HG03280 (cell line): Measurements from ENCODE around the gene SPINK5.
"Not testable (repeated sequence)": the region's sequence is repeated elsewhere in the genome, so short reads cannot be mapped to it uniquely, and the experiment has no call there.

Source experiments
- ATAC-seq: cut with Tn5 transposase; IDR thresholded peaks from one replicate; pipeline ENCODE4 v1.9.1; 2021; ENCODE audit warnings: mild to moderate bottlenecking, moderate library complexity; ENCODE audit not compliant: unreplicated experiment

Gene SPINK5

GRCh38 chr5:148063861-148064260 lies at the start of gene SPINK5:
Gene SPINK5 (plus strand): TSS chr5:148063980. CDS start chr5:148064045, 65 bp downstream.
- no peak for ATAC-seq

DNA sequence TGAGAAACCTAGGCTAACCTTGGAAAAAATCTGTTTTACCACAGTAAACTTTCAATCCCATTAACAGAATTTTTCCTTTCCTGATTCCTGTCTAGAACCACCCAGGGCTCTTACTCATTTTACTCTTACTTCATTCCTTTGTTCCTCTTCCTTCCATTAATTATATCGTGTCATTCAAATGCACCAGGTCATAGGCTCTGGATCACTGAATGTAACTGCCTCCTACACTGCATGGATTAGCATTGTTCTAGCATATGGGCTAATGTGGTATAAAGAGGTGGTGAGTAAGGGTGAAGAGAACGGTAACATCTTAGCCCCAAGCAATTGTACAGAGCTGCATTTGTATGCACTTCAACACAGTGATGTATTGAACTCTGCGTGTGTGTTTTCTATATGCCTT lies 49.5 kb upstream of the SPINK5 start:
- no peak for ATAC-seq

DNA sequence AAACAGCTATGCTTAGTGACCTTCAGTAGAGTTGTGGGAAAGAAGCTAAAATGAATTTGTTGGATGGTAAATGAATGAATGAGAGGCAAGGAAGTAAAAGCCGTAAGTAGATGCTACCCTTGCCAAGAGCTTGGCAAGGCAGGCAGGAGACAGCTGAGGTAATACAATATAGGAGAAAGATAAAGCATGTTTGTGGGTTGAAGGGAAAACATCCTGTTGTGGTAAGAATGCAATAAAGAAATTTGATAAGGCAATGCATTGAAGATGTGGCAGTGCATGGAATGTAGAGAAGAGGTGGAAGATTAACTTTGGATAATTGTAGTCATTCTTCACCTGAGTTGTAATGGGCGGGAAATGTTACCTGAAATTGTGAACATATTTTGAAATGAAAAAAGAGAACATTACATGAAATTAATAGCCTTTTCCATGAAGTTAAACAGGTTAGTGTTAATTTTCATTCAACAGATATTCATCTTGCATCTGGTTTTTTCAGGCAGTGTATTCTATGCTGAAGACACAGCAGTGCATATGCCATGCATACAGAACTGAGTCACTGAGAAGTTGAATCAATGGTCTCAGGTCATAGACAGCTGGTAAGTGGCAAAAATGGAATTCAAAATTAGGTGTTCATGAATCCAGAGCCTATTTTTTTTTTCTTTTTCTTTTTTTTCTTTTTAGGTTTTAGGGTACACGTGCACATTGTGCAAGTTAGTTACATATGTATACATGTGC lies 43.4 kb upstream of the SPINK5 start:
- no peak for ATAC-seq

DNA sequence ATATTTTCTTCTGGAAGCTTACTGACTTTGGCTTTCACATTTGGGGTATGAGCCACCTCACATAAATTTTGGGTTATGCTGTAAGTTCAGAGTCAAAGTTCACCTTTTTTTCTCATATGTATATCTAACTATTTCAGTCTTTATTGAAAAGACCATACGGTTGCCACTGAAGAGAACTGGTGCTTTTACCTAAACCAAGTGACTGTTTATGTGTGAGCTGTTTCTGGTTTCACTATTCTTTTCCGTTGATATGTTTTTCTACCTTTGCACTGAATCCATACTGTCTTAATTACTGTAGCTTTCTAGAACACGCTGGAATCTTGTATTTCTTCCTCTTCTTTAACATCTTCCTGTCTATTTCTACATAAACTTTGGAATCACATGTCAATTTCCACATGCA lies 36.3 kb upstream of the SPINK5 start:
- no peak for ATAC-seq

GRCh38 chr5:148029131-148029530 lies 34.6 kb upstream of the SPINK5 start:
- no peak for ATAC-seq

DNA sequence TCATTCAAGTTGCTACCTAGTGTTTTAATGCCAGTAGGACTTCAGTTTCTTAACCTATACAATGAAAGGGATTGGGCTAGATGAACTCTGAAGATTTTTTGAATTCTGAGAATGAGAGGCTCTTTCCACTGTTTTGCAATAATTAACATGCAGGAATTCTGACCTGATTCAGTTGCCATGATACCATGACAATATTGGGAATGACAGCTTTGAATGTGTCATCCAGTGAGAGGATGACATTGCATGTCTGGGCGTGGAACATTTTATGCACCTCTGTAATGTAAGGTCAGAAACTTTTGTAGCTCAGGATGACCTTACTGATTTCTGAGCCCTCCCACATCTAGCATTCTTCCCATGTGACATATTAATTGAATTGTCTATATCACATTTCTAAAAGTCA lies 30.6 kb upstream of the SPINK5 start:
- no peak for ATAC-seq

- no peak for ATAC-seq
These were observed 28.1 kb upstream of the SPINK5 start for GRCh38 chr5:148035676-148036075.

- no peak for ATAC-seq
These were observed 20.9 kb upstream of the SPINK5 start for GRCh38 chr5:148042881-148043280.

- ATAC-seq: no peak
These were observed 20.1 kb upstream of the SPINK5 start for GRCh38 chr5:148043705-148044104.

DNA sequence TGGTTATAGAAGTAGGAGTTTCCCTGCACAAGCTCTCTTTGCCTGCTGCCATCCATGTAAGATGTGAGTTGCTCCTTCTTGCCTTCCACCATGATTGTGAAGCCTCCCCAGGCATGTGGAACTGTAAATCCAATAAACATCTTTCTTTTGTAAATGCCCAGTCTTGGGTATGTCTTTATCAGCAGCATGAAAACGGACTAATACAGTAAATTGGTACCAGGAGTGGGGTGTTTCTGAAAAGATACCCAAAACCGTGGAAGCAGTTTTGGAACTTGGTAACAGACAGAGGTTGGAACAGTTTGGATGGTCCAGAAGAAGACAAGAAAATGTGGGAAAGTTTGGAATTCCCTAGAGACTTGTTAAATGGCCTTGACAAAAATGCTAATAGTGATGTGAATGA lies 8.6 kb upstream of the SPINK5 start:
- ATAC-seq: not testable (repeated sequence)

DNA sequence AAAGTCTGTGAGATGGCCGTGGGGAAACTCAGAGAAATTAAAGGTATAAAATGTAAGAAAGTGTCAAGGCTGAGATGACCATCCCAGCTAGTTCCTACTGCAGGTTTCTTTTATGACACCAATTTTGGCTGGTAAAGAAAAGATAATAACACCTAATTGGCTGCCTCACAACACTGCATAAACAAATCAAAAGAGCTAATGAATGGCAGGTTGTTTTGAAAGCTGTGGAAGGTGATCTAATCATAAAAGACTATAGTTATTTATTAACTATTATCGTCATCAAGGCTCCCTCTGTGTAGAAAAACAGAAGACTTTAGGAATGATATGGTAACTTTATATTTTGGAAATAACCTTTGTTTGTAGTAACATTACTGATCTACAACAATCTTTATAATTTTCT lies 3.5 kb upstream of the SPINK5 start:
- ATAC-seq: no peak

- no peak for ATAC-seq
These were observed 2.9 kb upstream of the SPINK5 start for GRCh38 chr5:148060881-148061280.

DNA sequence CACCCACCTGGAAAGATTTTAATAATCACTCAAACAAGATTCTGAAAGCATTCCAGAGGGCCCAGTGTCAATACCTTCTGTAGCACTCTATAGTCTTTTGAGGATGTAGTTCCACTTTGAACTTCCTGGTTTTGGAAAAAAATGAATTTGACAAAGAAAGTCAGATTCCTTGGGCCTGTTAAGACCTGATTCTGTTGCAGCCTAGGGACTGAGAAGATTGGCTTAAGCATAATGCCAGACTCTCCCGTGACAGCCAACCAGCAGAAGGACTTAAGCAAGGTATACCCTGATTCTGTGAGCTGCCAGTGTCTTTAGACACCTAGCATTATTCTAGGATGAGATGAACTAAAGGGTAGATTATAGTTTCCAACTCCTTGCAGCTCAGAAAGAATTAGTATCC lies 6.8 kb downstream of the SPINK5 start:
- ATAC-seq: no peak

- no peak for ATAC-seq
These were observed 8.4 kb downstream of the SPINK5 start for GRCh38 chr5:148072207-148072606.

DNA sequence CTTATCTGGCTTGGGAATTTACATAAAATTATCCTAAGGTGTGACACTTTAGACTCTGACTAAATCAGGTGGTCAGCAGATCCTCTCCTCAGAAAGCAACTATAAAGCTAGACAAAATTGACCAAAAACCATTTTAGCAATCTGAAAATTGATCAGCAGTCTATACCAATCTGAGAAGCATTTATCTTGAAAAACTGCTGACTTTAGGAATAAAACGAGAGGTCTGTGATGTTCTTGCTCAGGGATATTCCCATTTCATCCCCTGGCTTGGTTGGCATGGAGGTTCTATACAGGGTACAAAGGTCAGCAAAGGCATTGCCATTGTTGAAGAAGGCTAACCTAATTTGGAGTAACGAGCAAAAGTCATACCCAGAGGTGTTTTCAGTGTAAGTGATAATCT lies 11.7 kb downstream of the SPINK5 start:
- ATAC-seq: no peak

- ATAC-seq: no peak
These were observed 19.4 kb downstream of the SPINK5 start for GRCh38 chr5:148083203-148083602.

- no peak for ATAC-seq
These were observed 20.5 kb downstream of the SPINK5 start for GRCh38 chr5:148084269-148084668.

DNA sequence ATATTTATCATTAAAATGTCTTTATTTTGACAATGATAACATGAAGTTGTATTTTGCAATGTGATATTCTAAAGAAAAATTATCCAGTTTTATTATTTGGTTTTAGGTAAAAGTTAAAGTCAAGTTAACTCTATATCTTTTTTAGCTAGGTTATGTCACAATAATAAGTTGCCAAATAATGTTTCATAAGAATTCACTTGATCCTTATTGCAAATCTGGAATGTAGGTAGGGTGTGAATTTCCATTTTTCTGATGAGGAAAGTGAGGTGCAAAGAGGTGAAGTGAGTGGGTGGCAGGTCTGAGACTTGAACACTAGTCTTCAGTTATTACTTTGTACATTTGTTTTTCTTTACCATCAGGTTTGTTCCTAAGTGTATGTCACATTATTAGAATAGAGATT lies 21.5 kb downstream of the SPINK5 start:
- ATAC-seq: no peak

DNA sequence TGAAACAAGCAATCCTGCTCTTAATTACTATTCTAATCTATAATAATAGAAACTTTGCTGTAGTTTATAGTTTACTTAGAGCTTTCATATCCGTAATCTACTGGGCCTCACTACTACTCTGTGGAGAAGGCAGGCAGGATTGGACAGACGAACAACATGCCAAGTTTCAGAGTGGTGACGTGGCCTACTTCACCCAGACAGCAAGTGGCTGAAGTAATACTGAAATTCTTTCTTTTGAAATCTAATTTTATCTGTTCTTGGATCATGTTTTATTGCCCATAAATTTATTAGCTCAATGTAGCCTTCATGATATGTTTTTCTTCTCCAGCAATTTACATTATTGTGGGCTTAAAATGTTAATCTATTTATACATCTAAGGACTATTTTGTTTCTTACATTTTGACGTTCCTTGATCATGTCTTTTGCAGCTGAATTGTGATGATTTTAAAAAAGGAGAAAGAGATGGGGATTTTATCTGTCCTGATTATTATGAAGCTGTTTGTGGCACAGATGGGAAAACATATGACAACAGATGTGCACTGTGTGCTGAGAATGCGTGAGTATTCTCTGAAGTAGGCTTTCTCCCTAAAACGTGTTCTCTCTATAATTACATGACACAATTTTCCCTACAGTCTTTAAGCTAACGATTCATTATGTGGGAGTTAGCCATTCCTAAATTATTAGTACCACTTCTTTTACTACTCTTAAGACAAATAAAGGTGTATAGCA lies 22.4 kb downstream of the SPINK5 start:
- no peak for ATAC-seq

DNA sequence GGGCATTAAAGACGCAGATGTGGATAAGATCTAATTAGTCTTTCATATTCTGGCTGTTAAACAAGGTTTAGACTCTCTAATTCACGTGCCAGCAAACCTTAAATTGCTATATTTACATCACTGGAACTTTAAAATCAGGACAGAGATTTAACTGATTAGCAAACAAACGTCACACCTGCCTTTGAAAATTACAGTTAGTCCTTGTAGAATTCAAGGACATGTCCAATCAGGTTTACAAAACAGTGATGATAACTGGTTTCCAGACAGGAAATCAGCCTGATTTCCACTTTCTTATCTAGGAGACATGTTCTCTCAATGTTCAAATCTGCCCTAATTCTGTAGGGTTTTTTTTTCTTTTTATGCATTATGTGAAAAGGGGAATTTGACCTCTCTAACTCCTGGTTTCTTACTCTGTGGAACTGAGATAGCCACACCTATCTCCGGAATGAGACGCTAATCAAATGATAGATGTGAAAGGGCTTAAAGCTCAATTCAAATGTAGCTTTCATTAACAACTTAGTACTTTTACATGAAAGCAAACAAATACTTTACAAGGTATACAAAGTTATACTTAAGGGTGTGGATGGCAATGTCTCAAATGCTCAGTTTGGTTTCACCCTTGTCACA lies 26.5 kb downstream of the SPINK5 start:
- ATAC-seq: no peak

GRCh38 chr5:148090773-148091250 lies 27.0 kb downstream of the SPINK5 start:
- ATAC-seq: peak; percentile 89
